ENCODE data around the gene MTCL1.

The MTCL1 gene

DNA sequence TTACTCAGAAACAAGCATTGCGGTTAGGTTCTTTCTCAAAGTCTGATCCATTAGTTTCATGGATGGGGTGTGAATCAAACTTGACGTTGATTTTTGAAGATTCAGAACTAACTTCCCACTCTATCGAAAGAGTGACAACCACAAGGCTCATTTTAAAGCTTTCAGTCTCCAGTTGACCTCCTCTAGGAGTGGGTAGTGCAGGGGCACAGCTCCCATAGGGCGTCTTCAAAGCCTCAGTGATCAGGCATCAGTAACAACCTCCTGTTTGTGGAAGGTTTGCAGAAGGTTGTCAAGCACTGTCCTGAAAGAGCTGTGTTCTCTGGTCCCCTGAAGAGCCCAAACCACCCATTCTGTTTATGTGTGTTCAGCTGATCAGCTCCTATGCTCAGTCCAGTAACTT is 10.2 kb downstream of the MTCL1 start:
- DNase-seq: no peak

DNA sequence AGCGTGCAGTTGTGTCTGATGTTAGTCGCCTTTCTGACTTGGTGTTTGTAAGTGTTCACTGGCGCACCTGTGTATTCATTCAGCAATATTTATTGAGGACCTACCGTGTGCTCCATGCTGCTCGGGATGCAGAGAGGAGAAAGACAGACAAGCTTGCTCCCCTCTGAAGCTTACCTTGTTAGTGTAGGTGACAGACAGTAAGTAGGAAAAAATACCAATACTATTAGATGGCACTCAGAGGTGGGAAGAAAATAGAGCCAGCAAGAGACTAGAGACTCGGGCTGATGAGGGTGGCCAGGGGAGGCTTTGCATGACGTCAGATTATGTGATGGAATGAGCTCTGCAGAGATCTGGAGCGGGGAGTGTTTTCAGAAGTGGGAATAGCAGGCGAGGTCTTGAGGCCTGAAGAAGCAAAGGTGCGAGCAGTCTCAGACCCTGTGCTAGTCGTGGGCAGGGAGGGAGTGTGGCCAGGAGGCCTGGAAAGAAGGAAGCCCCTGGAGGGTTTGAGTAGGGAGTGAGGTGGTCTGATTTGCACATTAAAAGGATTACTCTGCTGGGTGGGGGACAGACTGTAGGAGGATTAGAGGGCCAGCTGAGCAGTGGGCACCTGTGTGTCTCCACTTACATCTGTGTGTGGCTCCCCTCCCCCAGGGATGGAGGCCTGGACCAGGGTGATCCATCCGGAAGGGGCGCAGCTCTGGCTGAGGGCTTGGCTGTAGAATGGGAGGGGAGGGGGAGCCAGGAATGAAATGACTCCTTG is 11.8 kb downstream of the MTCL1 start:
- no peak for DNase-seq

DNA sequence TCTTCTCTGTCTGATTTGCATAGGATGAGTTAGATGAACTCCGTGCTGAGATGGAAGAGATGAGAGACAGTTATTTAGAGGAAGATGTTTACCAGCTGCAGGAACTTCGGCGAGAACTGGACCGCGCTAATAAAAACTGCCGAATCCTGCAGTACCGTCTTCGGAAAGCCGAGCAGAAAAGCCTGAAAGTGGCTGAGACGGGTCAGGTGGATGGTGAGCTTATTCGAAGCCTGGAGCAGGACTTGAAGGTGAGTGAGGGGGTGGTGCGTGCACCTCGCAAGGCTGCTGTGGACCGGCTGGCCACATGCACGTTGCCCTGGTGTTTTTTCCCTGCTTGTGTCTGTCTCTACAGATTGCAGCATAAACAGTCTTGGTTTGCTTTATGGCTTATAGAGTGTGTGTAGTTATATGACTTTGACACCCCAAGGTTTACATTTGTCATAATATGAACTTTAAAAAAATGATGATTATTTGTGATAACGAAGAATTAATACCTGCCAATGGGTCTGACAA is 13.1 kb downstream of the MTCL1 start:
- no peak for DNase-seq

DNA sequence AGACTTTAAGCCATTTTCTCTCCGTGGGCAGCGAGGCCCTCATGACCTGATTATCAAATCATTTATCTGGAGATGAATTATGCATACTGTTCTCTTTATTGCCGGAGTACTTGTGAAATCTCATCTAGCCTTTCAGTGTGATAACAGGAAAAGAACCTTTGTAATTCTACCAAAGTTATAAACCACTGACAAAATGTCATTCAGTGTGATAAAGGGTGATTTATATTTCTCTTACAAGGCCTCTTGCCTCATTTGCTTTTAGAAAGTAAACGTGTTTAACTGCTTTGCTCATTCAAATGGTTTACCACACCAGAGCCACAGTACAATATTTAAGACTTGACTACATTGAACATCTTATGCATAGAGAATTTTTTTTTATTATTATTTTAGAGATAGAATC is 13.8 kb downstream of the MTCL1 start:
- DNase-seq: no peak

DNA sequence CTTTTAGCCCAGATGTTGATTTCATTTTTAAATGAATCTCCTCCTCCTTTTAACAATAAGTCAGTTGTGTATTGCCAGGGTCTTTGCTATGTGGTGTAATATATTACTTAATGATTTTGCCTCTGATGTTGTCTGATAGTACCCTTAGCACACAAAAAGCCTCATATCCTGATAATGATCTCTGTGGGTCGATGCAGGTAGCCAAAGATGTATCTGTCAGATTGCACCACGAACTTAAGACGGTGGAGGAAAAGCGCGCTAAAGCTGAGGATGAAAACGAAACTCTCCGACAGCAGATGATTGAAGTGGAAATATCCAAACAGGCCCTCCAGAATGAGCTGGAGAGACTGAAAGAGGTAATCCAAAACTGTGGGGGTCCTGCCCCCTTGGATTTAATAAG is 14.8 kb downstream of the MTCL1 start:
- DNase-seq: no peak

DNA sequence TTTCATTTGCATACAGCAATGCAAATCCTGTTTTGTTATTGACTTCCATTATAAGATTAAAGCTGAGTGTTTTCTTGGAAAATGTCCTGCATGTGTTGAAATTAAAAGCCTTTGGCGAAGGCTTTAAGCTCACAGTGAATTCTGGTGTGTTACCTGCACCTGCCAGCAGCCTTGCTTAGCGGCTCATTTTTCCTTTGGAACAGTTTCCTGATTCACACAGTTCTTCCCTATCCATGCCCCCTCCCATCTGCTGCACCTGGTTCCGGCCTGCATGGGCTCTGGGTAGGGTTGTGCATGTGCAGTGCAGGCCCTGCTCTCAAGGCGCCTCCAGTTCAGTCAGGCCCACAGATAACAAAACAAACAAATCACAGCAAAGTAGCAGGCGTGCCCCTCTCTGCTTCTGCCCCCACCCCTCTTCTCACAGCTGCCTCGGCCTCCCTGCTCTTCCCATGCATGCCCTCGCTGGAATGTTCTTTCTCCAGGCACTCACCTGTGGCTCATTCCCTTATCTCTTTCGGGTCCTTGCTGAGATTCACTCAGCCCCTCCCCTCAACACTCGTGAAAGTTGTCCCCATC is 15.8 kb downstream of the MTCL1 start:
- DNase-seq: no peak

DNA sequence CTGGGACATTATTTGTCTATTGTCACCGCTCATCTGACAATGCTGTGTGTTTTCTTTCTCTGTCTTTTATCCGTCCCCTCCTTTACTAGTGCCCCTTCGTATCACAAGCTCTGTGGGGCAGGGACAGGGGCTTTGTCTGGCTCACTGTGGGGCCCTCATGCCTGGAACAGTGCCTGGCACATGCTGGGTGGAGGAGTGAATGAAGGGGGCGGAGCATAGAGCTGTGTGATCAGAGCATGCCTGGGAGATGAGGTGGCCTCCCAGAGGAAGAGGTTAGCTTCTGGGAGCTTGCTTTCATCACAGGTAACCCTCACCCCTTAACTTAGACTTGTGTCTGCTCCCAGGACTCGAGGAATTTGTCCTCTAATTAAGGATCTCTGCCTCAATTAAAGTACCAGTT is 16.4 kb downstream of the MTCL1 start:
- no peak for DNase-seq

DNA sequence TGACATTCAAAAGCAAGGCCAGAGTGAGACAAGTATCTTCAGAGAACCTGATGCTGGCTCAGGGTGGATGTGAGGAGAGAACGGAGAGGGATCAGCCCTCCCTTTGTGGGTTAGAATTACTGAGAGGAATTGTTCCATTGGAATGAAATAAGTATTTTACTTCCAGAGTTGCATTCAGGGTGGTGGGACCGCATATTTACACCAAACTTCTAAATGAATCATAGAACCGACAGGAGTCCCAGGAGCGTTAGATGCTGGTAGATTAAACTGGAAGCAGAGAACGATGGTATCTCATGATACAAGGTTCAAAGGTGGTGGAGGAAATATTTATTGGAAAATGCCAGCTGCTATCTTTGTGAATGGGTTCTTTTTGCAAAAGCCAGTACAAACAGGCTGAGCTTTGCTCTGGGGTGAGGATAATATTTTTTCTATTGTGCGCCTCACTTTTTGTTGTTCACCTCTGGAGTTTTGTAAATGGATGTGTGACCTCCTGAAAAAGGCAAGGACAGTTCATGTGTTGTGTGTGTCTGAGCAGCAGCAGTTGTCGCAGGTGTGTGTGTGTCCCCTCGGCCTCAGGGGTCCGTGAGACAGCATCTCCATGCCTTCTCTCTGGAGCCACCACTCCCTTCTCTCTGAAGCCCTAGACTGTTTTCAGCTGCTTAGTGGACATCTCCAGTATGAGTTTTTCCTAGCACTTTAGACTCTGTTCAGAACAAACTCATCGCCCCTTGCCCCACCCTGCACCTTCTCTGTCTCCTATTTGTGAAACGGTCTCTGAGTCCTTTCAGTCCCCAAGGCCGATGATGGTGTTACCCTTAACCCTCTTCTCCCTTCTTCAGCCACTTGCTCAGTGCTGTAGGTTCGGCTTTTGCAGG is 17.8 kb downstream of the MTCL1 start:
- no peak for DNase-seq

DNA sequence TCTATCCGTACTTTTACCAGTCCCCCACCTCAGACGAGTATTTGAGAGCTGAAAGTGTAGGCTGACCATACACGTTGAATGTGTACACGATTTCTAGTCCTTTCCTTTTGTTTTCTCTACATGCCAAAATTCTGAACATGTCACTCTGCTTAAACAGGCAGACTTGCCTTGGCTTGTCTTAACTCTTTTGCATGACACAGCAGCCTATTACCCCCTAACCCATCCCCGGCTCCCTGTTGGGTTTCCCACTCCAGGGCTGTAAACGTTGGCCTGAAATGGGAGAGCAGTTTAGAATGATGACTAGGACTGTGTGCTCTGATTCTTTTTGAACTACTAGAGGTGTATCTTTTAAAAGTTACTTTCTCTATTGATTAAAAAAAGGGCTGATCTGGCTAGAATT is 19.1 kb downstream of the MTCL1 start:
- no peak for DNase-seq

DNA sequence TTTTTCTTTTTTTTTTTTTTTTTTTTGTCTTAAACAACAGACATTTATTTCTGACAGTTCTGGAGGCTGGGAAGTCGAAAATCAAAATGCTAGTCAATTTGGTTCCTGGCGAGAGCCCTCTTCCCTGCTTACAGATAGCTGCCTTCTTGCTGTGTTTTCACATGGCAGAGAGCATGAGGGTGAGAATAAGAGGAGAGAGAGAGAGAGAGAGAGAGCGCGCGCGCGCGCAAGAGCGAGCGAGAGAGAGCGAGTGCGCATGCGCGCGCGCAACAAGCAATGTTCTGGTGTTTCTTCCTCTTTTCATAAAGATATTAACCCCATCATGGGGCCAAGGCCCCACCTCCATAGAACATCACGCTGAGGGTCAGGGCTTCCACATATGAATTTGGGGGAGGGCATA is 20.9 kb downstream of the MTCL1 start:
- no peak for DNase-seq

DNA sequence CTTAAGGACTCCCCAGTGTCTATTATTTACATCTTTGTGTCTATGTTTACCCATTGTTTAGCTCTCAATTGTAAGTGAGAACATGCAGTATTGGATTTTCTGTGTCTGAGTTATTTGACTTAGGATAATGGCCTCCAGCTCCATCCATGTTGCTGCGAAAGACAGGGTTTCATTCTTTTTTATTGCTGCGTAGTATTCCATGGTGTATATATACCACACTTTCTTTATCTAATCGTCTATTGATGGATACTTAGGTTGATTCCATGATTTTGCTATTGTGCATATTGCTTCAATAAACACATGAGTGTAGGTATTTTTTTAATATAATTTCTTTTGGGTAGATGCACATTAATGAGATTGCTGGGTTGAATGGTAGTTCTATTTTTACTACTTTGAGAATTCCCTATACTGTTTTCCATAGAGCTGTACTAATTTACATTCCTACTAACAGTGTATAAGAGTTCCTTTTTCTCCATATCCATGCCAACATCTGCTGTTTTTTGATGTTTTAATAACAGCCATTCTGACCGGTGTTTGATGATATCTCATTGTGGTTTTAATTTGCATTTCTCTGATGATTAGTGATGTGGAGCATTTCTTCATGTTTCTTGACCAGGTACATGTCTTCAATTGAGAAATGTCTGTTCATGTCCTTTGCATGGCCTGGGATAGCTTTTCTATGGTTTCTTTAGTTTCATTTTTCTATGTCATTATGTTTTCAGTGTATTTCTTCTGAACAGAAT is 21.8 kb downstream of the MTCL1 start:
- DNase-seq: no peak

DNA sequence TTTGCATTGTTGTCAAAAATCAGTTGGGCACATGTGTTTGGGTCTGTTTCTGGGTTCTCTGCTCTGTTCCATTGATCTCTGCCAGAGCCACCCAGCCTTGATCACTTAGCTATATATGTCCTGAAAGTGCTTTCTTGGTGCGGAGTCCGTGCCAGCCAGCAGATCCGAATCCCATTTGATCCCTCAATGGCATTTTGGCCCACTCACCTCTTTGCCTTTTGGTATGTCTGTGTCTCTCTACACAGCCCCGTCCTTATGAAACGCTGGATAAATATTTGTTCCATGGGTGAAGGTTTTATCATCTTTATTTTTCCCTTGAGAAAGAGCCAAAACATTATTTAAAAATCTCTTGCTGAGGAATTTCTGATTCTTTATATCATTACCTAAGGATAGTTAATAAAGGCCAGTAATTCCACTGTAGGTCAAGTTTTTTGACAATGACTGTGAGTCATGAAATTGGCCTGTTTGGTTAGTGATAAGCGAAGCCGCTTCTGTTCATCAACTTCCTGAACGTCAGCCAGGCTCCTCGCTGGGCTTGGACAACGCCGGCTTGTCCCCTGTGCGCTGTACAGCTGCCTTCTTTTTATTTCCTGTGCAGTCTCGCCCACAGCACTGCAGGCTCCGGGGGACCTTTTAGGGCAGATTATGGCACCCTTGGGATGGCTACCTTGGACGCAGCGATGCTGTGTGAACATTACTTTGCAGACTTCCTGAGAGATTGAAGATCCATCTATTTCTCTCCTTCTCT is 24.9 kb downstream of the MTCL1 start:
- DNase-seq: no peak

DNA sequence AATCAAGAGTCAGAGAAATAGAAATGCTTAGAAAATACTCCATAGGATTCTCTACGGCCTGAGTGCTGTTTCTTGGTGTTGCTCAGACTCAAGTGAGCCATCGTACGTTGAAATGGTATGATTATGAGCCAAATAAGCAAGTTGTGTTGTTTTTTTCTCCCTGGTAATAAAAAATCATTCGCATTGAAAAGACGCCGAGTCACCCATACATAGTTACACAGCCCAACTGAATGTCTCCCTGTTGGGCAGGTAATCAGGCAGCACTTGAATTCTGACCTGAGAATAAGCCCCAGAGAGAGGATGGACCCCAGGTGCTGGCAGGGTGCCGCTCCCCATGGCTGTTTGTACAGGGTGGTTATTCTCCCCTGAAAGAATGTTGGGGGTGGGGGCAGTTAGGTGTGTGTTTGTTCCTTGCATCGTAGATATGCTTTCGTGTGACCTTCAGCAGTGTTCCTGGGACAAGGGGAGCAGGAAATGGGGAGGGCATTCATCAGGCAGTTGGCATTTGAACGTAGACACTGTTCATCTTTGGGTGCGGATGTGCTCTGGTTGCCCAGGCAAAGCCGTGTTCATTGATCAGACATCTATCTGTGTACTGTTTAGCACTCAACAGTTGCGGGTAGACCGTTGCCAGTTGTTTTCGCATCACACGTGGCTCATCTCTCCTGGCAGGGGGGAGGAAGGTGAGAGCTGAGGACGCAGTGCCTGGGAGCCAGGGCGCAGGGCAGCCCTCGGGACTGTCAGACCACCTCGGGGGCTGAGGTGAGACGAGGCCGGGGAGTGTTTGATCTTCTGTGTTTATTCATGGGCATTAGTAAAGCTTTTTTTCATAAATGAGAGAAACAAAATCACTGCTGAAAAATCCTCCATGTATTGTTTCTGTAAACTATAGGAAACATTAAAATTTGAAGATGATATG is 27.3 kb downstream of the MTCL1 start:
- DNase-seq: no peak

DNA sequence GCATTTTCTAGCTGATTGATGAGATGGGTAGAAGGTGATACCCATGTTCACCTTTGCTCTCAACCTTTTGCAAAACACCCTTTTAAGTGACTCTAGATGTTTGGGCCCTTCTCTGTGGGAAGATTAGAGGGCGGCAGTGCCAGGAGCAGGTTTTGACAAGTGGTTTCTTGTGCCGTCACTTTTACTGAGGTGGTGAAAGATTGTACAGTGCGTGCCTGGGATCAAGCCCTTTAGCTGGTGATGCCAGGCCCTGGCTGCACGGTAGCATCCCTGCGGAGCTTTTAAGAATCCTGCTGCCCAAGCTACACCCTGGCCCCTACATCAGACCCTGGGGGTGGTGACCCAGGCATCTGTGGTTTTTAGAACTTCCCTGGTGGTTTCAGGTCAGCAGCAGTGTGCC is 29.1 kb downstream of the MTCL1 start:
- no peak for DNase-seq

DNA sequence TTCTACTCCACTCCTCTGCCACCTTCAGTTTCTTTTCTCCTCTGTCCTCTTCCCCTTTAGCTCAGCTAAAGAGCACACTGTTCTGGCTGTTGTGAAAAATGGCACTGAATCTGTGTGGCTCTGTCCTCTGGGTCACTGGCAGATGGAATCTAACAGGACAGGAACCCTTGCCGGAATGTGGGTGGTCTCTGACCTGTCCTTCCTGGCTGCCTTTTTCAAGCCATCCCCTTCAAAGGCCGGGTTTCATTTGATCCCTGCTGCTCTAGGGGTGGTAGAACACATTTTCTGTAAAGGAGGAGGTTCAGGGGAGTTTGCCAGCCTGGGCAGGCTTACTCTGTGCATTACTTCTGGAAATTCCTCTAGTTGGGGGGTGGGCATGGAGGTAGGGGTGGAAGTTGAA is 29.9 kb downstream of the MTCL1 start:
- no peak for DNase-seq

DNA sequence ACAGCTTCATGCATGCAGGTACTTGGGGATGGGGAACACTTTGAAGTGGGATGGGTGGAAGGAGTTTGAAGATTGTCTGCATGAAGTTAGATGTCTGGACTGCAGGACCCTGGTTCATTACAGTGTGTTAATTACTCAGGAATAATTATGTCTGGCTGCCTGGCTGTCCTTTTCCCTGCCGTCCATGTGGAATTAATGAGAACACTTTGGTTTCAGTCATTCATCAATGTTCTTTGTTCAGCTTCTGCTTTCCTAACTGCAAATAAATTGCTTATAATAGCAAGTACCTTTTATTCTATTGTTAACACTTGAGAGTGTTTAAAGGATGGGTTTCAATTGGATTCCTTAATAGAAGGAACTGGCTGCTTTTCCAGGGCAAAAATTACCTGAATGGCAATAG is 35.8 kb downstream of the MTCL1 start:
- DNase-seq: peak; percentile 83

DNA sequence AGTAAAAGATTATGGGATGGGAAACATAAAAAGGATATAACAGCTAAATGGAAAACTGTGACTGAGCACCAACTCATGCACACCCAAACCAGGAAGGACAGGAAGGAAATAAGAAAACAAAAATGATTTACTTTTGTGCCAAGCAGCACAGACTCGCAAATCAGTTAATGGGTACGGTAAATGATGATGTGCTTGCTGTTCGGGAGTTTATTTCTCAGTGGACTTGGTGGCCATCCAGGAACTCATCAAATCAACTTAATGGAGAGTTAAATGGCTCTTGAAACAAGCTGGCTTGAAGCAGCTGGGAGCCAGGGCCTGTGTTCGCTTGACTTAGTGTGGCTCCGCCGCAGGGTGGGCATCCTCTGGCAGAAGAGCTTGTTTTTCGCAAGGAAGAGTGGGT is 36.2 kb downstream of the MTCL1 start:
- peak; percentile 83 for DNase-seq

DNA sequence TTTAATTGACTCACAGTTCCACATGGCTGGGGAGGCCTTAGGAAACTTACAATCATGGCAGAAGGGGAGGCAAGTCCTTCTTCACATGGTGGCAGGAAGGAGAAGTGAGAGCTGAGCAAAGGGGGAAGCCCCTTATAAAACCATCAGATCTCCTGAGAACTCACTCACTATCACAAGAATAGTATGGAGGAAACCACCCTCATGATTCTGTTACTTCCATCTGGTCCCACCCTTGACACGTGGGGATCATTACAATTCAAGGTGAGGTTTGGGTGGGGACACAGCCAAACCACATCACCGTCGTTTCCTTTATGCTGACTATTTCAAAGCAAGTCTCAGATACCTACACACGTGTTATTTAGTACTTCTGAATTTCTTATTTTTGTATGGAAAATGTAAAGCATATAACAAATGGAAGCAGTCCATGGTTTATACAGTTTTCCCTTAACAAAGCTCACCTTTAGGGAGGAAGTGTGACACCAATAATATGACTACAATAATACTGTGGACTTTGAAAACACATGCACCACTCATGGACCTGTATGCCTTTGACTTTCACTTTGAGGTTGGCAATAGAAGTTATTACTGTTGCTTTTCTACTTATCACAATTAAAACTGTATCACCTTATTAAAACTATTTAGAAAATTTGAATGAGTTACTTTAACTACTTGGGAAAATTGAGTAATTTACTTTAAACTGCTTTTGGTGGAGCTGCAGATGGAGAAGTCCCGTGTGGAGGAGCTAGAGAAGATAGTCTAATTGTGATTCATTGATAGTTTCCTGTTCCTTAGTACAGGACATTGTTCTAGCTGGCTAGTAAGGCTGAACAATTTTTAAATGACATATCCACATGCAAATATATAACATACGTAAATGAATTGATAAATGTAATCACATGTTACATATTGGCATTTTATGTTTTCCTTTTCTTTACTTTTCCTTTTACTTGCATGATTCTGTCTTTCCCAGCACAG is 37.3 kb downstream of the MTCL1 start:
- DNase-seq: no peak

DNA sequence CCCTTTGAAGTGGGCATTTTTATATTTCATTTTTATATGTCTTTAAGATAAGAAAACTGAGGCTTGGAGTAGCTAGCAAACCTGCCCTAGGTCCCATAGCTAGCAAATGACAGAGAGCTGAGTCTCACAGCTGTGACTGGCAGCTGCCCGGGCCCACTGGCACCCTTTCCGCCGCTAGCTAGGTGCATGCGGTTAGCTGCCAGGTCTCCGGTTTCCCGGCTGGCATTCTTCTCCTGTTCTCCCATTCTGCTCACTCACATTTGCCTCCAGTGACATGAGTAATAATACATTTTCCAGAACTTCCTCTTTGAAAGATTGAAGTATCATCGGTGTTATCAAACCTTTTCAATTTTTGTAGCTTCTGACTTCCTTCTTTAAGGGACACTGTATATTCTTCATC is 38.7 kb downstream of the MTCL1 start:
- DNase-seq: no peak

DNA sequence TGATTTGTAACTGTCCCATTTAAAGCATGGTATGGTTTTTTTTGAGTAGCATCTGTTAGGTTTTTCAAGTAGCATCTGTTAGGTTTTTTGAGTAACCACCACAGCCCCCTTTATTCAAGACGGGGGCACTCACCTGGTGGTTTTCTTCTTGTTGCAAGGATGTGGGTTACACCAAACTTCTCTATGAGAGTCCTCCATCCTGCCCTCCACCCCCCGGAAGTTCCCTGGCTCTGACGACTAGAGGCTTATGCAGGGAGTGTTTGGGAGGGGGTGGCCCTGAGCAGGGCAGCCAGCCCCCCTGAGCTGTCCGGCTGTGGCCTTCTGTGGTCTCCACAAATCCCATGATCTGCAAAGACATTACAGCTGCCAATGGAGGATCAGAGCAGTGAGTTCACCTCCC is 39.3 kb downstream of the MTCL1 start:
- DNase-seq: no peak

Data from NCI-H748 treated with DMSO at 0.1 percent for 48 hours (cell line).